Ascending aorta (tissue), 2 donors: ENCODE results near the gene ELAVL1. TPM values are rescaled to one million over a fixed set of nuclear protein-coding genes. Genes with fewer than 3 reads are reported as not detected.

Experiments
- DNase-seq, 2 donors: peaks; one replicate each; pipeline ENCODE4 v3.0.0-alpha.2; 2019; ENCODE audit warnings: low spot score in 2 of 2
- H3K27ac ChIP-seq, 2 donors: fragments of 200-600 bp; sonication (generic); one replicate each; pipeline ENCODE4 v1.5.1; 2016 to 2017; ENCODE audit warnings: mild to moderate bottlenecking in 1 of 2
- H3K27me3 ChIP-seq: fragments of 200-600 bp; sonication (generic); one replicate; pipeline ENCODE4 v1.5.1; 2017
- H3K36me3 ChIP-seq, 2 donors: fragments of 200-600 bp; sonication (generic); one replicate each; pipeline ENCODE4 v1.5.1; 2016
- H3K4me1 ChIP-seq, 2 donors: fragments of 200-600 bp; sonication (generic); one replicate each; pipeline ENCODE4 v1.5.1; 2016 to 2017; ENCODE audit warnings: mild to moderate bottlenecking in 1 of 2
- H3K4me3 ChIP-seq, 2 donors: fragments of 200-600 bp; sonication (generic); one replicate each; pipeline ENCODE4 v1.5.1; 2016 to 2017; ENCODE audit warnings: mild to moderate bottlenecking in 1 of 2
- H3K9me3 ChIP-seq, 2 donors: fragments of 200-600 bp; sonication (generic); one replicate each; pipeline ENCODE4 v1.5.1; 2016
- CTCF ChIP-seq, 3 experiments: fragments of 200-600 bp in 2 of 3; fragments of 450-650 bp in 1 of 3; sonication (generic) in 2 of 3; IDR thresholded peaks; one replicate each; pipeline ENCODE4 v1.5.1; 2016 to 2019; ENCODE audit warnings: antibody characterized with exemption in 3 of 3, mild to moderate bottlenecking in 1 of 3, moderate library complexity in 1 of 3
- intact Hi-C: fragments of 100-400 bp; cut with DNase I; formaldehyde crosslinking; loops from one replicate; pipeline ENCODE4 v1.15.1; 2023
- total RNA-seq: library from RNA; depleted of rRNA; stranded (reverse); fragments of >200 nt; gene quantifications from one replicate; pipeline ENCODE4 v1.1.0, GENCODE V29; 2016

Gene ELAVL1
- total RNA-seq, 1 donor from 2014 or later: 19.9 TPM

GRCh38 chr19:7976461-7976860 lies 29.0 kb downstream of the ELAVL1 start:
- H3K4me1 ChIP-seq: peaks cover 0 to 3% of the 10 kb centered on the region in 2 donors
- no peak overlapping the region for H3K27ac ChIP-seq
- intact Hi-C loops: no loop called here
- no peak for TF ChIP-seq CTCF (IDR thresholded peaks at IDR 0.05)
- H3K27me3 ChIP-seq: no peaks in the 10 kb centered on the region
- no peaks in the 10 kb centered on the region for H3K9me3 ChIP-seq
- peaks cover 57 to 75% of the 10 kb centered on the region in 2 donors for H3K36me3 ChIP-seq
- DNase-seq: no peak
- H3K4me3 ChIP-seq: no peak overlapping the region

GRCh38 chr19:7975037-7975436 lies 30.4 kb downstream of the ELAVL1 start:
- TF ChIP-seq CTCF (IDR thresholded peaks at IDR 0.05): no peak
- H3K4me1 ChIP-seq: peaks cover 0 to 3% of the 10 kb centered on the region in 2 donors
- DNase-seq: no peak
- H3K27me3 ChIP-seq: no peaks in the 10 kb centered on the region
- no peak overlapping the region for H3K27ac ChIP-seq
- H3K36me3 ChIP-seq: peaks cover 54 to 73% of the 10 kb centered on the region in 2 donors
- intact Hi-C loops: no loop called here
- no peaks in the 10 kb centered on the region for H3K9me3 ChIP-seq
- H3K4me3 ChIP-seq: no peak overlapping the region

- Histone ChIP-seq H3K36me3 (peaks cover 42 to 69% of the 10 kb centered on the region in 2 donors), H3K9me3 (no peaks in the 10 kb centered on the region), H3K27ac (no peak overlapping the region), H3K27me3 (no peaks in the 10 kb centered on the region), H3K4me1 (peaks cover 0 to 3% of the 10 kb centered on the region in 2 donors), H3K4me3 (no peak overlapping the region)
- no peak for TF ChIP-seq CTCF (IDR thresholded peaks at IDR 0.05)
- intact Hi-C loops: no loop called here
- DNase-seq: no peak
Measured at GRCh38 chr19:7973883-7974282, 31.6 kb downstream of the ELAVL1 start.

- H3K9me3 ChIP-seq: no peaks in the 10 kb centered on the region
- H3K27ac ChIP-seq: no peak overlapping the region
- H3K4me3 ChIP-seq: no peak overlapping the region
- intact Hi-C loops: no loop called here
- no peaks in the 10 kb centered on the region for H3K27me3 ChIP-seq
- DNase-seq: no peak
- H3K4me1 ChIP-seq: peaks cover 0 to 3% of the 10 kb centered on the region in 2 donors
- TF ChIP-seq CTCF (IDR thresholded peaks at IDR 0.05): no peak
- H3K36me3 ChIP-seq: peaks cover 43 to 69% of the 10 kb centered on the region in 2 donors
Measured at GRCh38 chr19:7971553-7972520, 33.6 kb downstream of the ELAVL1 start.

GRCh38 chr19:7970716-7971448 lies 34.6 kb downstream of the ELAVL1 start:
- intact Hi-C loops: no loop called here
- H3K36me3 ChIP-seq: peaks cover 43 to 72% of the 10 kb centered on the region in 2 donors
- no peaks in the 10 kb centered on the region for H3K27me3 ChIP-seq
- H3K4me1 ChIP-seq: peaks cover 0 to 3% of the 10 kb centered on the region in 2 donors
- no peaks in the 10 kb centered on the region for H3K9me3 ChIP-seq
- no peak overlapping the region for H3K27ac ChIP-seq
- H3K4me3 ChIP-seq: no peak overlapping the region
- DNase-seq: no peak
- TF ChIP-seq CTCF (IDR thresholded peaks at IDR 0.05): peak; percentile 13 to 54 (median 34)
